ENCODE results near the gene ZNF468. TPM values are rescaled to one million over a fixed set of nuclear protein-coding genes. Genes with fewer than 3 reads are reported as not detected.
"Not testable (repeated sequence)": the region's sequence is repeated elsewhere in the genome, so short reads cannot be mapped to it uniquely, and the experiment has no call there.

ZNF468 gene
- total RNA-seq, 2 donors from 2014 or later: 6.6 to 16.1 TPM

- TF ChIP-seq POLR2A (IDR thresholded peaks at IDR 0.05) (no peak), CTCF (IDR thresholded peaks at IDR 0.05) (no peak)
- DNase-seq (no peak), ATAC-seq (no peak)
- WGBS, 2 donors: 95 to 97% methylated on average over 32 of the region's 32 CpGs
- Histone ChIP-seq H3K36me3 (replicated peaks in 1 of 2; ENCODE audit: insufficient read depth in 1 of 2, low read depth in 2 of 2) (peaks cover 2 to 6% of the 10 kb centered on the region in 2 donors), H3K4me3 (no peak overlapping the region), H3K4me1 (no peaks in the 10 kb centered on the region), H3K27me3 (no peaks in the 10 kb centered on the region), H3K9me3 (peaks cover 0 to 7% (median 0%) of the 10 kb centered on the region in 3 donors), H3K27ac (no peak overlapping the region)
- intact Hi-C loops (cut with DNase I): no loop called here
Measured at GRCh38 chr19:52809801-52810200, 47.6 kb downstream of the ZNF468 start.

- H3K9me3 ChIP-seq: peaks cover 0 to 40% (median 2%) of the 10 kb centered on the region in 3 donors
- H3K4me3 ChIP-seq; intact Hi-C loops (cut with DNase I); DNase-seq; ATAC-seq; H3K27me3 ChIP-seq; H3K4me1 ChIP-seq; H3K27ac ChIP-seq: not testable (repeated sequence)
- WGBS, 2 donors: 91 to 93% methylated on average over 9 of the region's 9 CpGs
- H3K36me3 ChIP-seq (replicated peaks in 1 of 2; ENCODE audit: insufficient read depth in 1 of 2, low read depth in 2 of 2): peaks cover 11 to 18% of the 10 kb centered on the region in 2 donors
Measured at GRCh38 chr19:52799950-52800640, 57.3 kb downstream of the ZNF468 start.

GRCh38 chr19:52789440-52789839, 68.0 kb downstream of the ZNF468 start:
- ATAC-seq: no peak
- intact Hi-C loops (cut with DNase I): no loop called here

More at GRCh38 chr19:52789440-52789839, 68.0 kb downstream of the ZNF468 start:
- 79 to 80% methylated on average over 6 of the region's 6 CpGs for WGBS, 2 donors
- Histone ChIP-seq H3K36me3 (replicated peaks in 1 of 2; ENCODE audit: insufficient read depth in 1 of 2, low read depth in 2 of 2) (no peaks in the 10 kb centered on the region), H3K4me1 (peaks cover 15% of the 10 kb centered on the region), H3K4me3 (no peak overlapping the region), H3K9me3 (peaks cover 0 to 2% (median 0%) of the 10 kb centered on the region in 3 donors), H3K27me3 (no peaks in the 10 kb centered on the region), H3K27ac (no peak overlapping the region)
- TF ChIP-seq POLR2A (IDR thresholded peaks at IDR 0.05): no peak
- TF ChIP-seq CTCF (IDR thresholded peaks at IDR 0.05): no peak
- no peak for DNase-seq

Small RNAs within 50 kb of the gene (small RNA-seq; reads per million reads assigned to genes)
- gene ZNF320: not detected

Other genes starting within 250 kb of the ZNF468 start
- gene ZNF83, start 219.3 kb downstream of the ZNF468 start, total RNA-seq: 10 to 100 TPM; 30.7 to 46.2 TPM
- gene ZNF611, start 122.6 kb downstream of the ZNF468 start, total RNA-seq: 10 to 100 TPM in 1 of 2 donors, 1 to 10 TPM in 1; 6.0 to 19.8 TPM
- 10 to 100 TPM in 1 of 2 donors, 1 to 10 TPM in 1; 7.3 to 10.9 TPM for gene ZNF600, start 70.8 kb downstream of the ZNF468 start, total RNA-seq
- 1 to 10 TPM; 5.3 to 7.3 TPM for gene ZNF28, start 36.0 kb downstream of the ZNF468 start, total RNA-seq
- 1 to 10 TPM; 2.3 to 9.2 TPM for gene ZNF320, start 40.0 kb upstream of the ZNF468 start, total RNA-seq
- gene ZNF888, start 65.8 kb upstream of the ZNF468 start, total RNA-seq: 1 to 10 TPM; 6.3 to 6.7 TPM
- 1 to 10 TPM; 4.9 to 7.5 TPM for gene ZNF816, start 105.3 kb upstream of the ZNF468 start, total RNA-seq
- gene ERVV-1, start 156.3 kb upstream of the ZNF468 start, total RNA-seq: not detected
- gene ERVV-2, start 187.1 kb upstream of the ZNF468 start, total RNA-seq: not detected
- gene ZNF160, start 245.8 kb upstream of the ZNF468 start, total RNA-seq: 10 to 100 TPM; 16.6 to 32.3 TPM